ENCODE results near the gene CDCA4.

CDCA4 gene

GRCh38 chr14:105012171-105012985 is 8.5 kb downstream of the CDCA4 start:
- peak; percentile 13 for DNase-seq

GRCh38 chr14:105011312-105011990 is 9.4 kb downstream of the CDCA4 start:
- no peak for DNase-seq

GRCh38 chr14:105010891-105011291 is 10.0 kb downstream of the CDCA4 start:
- DNase-seq, result no peak

- DNase-seq, result no peak
These were observed 10.8 kb downstream of the CDCA4 start for GRCh38 chr14:105010106-105010505.

- DNase-seq, result no peak
These were observed 13.2 kb downstream of the CDCA4 start for GRCh38 chr14:105007593-105008264.

- no peak for DNase-seq
These were observed 13.9 kb downstream of the CDCA4 start for GRCh38 chr14:105006831-105007592.

- DNase-seq, result no peak
These were observed 14.7 kb downstream of the CDCA4 start for GRCh38 chr14:105005929-105006830.

GRCh38 chr14:105005329-105005928 is 15.5 kb downstream of the CDCA4 start:
- DNase-seq, result no peak

- DNase-seq, result no peak
These were observed 21.5 kb downstream of the CDCA4 start for GRCh38 chr14:104999361-104999760.

GRCh38 chr14:104998801-104999200 is 22.1 kb downstream of the CDCA4 start:
- DNase-seq, result no peak

- DNase-seq, result no peak
These were observed 24.4 kb downstream of the CDCA4 start for GRCh38 chr14:104996483-104996882.

GRCh38 chr14:104996032-104996431 is 24.9 kb downstream of the CDCA4 start:
- DNase-seq, result no peak

- no peak for DNase-seq
These were observed 25.9 kb downstream of the CDCA4 start for GRCh38 chr14:104994978-104995377.

GRCh38 chr14:104993808-104994591 is 26.9 kb downstream of the CDCA4 start:
- DNase-seq, result no peak

GRCh38 chr14:104993306-104993705 is 27.6 kb downstream of the CDCA4 start:
- no peak for DNase-seq

- no peak for DNase-seq
These were observed 28.4 kb downstream of the CDCA4 start for GRCh38 chr14:104992501-104992900.

GRCh38 chr14:104991896-104992230 is 29.0 kb downstream of the CDCA4 start:
- no peak for DNase-seq

GRCh38 chr14:104989951-104990303 is 31.0 kb downstream of the CDCA4 start:
- no peak for DNase-seq

GRCh38 chr14:104989236-104989950 is 31.5 kb downstream of the CDCA4 start:
- DNase-seq, result no peak

- no peak for DNase-seq
These were observed 34.3 kb downstream of the CDCA4 start for GRCh38 chr14:104986487-104987164.

Measured in CD4-positive, alpha-beta T cell treated with Interferon gamma for 1 hour (primary cell).